GM12872 (cell line): ENCODE measurements around the gene GLIS1.

Experiments used
- CTCF ChIP-seq: IDR thresholded peaks from 3 replicates; pipeline ENCODE4 v1.5.1; 2011; ENCODE audit warnings: low read depth, mild to moderate bottlenecking, low read length, moderate library complexity; ENCODE audit not compliant: insufficient read depth

Gene GLIS1

GRCh38 chr1:53735681-53736080 lies 3.3 kb downstream of the GLIS1 start:
- TF ChIP-seq CTCF = no peak

GRCh38 chr1:53735261-53735660 lies 3.7 kb downstream of the GLIS1 start:
- TF ChIP-seq CTCF = no peak

GRCh38 chr1:53734650-53735211 lies 4.2 kb downstream of the GLIS1 start:
- no peak for TF ChIP-seq CTCF

GRCh38 chr1:53733975-53734649 lies 4.9 kb downstream of the GLIS1 start:
- TF ChIP-seq CTCF = no peak

GRCh38 chr1:53733447-53733931 lies 5.5 kb downstream of the GLIS1 start:
- TF ChIP-seq CTCF = no peak

- no peak for TF ChIP-seq CTCF
Measured at GRCh38 chr1:53732912-53733317, 6.0 kb downstream of the GLIS1 start.

- no peak for TF ChIP-seq CTCF
Measured at GRCh38 chr1:53732409-53732808, 6.6 kb downstream of the GLIS1 start.
